K562 (cell line): ENCODE results near the gene APOBEC3C.
"Not testable (repeated sequence)": the region's sequence is repeated elsewhere in the genome, so short reads cannot be mapped to it uniquely, and the experiment has no call there.

Source experiments
- EP300 ChIP-seq: IDR thresholded peaks from 2 replicates; pipeline ENCODE4 v1.6.1; 2012; ENCODE audit warnings: low read length, improper control_type of control experiment
- REST ChIP-seq, 2 experiments: fragments of 450-650 bp; formaldehyde crosslinking in 1 of 2; IDR thresholded peaks; 2 replicates each; pipeline versions ENCODE4 v1.4.0 to v1.6.1; 2014 to 2020; ENCODE audit warnings: mild to moderate bottlenecking in 2 of 2, borderline replicate concordance in 1 of 2, low read depth in 1 of 2
- SIRT6 ChIP-seq: IDR thresholded peaks from one replicate; pipeline ENCODE4 v1.6.1; 2012; ENCODE audit warnings: low read depth, mild to moderate bottlenecking, control low read depth, inconsistent platforms, low read length, moderate library complexity

GRCh38 chr22:38980587-38980986 lies 33.5 kb upstream of the APOBEC3C start:
- not testable (repeated sequence) for TF ChIP-seq SIRT6; EP300; REST (IDR thresholded peaks at IDR 0.05; ENCODE audit: borderline replicate concordance); REST (CRISPR knock-in tag; IDR thresholded peaks at IDR 0.05; ENCODE audit: low read depth)
